C4-2B (cell line): Measurements from ENCODE around the gene WDR82.

ENCODE experiments used
- H3K27ac ChIP-seq: fragments of 450-650 bp; 2 replicates; pipeline ENCODE4 v1.5.1; 2017
- CTCF ChIP-seq: fragments of 450-650 bp; conservative IDR thresholded peaks from 2 replicates; pipeline ENCODE4 v1.5.1; 2017; ENCODE audit warnings: mild to moderate bottlenecking
- ZFX ChIP-seq: fragments of 450-650 bp; IDR thresholded peaks from 2 replicates; pipeline ENCODE4 v1.6.1; 2017

WDR82 gene

GRCh38 chr3:52218026-52218425 is 60.4 kb downstream of the WDR82 start:
- peak overlapping the region; percentile 76 for H3K27ac ChIP-seq
- TF ChIP-seq ZFX (no peak), CTCF (no peak)

- TF ChIP-seq ZFX = no peak
- TF ChIP-seq CTCF = no peak
- H3K27ac ChIP-seq = peak overlapping the region; percentile 76
Measured at GRCh38 chr3:52217409-52217805, 61.0 kb downstream of the WDR82 start.

- H3K27ac ChIP-seq = peak overlapping the region; percentile 76
- TF ChIP-seq CTCF = no peak
- TF ChIP-seq ZFX = no peak
Measured at GRCh38 chr3:52216585-52217408, 61.7 kb downstream of the WDR82 start.

- TF ChIP-seq CTCF (no peak), ZFX (no peak)
- H3K27ac ChIP-seq = peak overlapping the region; percentile 76
Measured at GRCh38 chr3:52215351-52215750, 63.1 kb downstream of the WDR82 start.

- TF ChIP-seq ZFX = no peak
- TF ChIP-seq CTCF = no peak
Measured at GRCh38 chr3:52213901-52214300, 64.5 kb downstream of the WDR82 start.

GRCh38 chr3:52213005-52213404 is 65.4 kb downstream of the WDR82 start:
- TF ChIP-seq CTCF = no peak
- TF ChIP-seq ZFX = no peak
- no peak overlapping the region for H3K27ac ChIP-seq

More at GRCh38 chr3:52213901-52214300, 64.5 kb downstream of the WDR82 start:
- H3K27ac ChIP-seq = no peak overlapping the region

GRCh38 chr3:52211268-52211891 is 67.1 kb downstream of the WDR82 start:
- TF ChIP-seq ZFX = no peak
- no peak for TF ChIP-seq CTCF
- H3K27ac ChIP-seq = peak overlapping the region; percentile 10; the same call in 1 of the 2 replicates
